Panc1 (cell line): ENCODE results near the gene CACNA1B. TPM values are rescaled to one million over a fixed set of nuclear protein-coding genes. Genes with fewer than 3 reads are reported as not detected.

ENCODE experiments used
- ATAC-seq: fragments of 200-7000 bp; cut with Tn5 transposase; 2 replicates; pipeline ENCODE4 v1.9.1; 2020; ENCODE audit warnings: mild to moderate bottlenecking, moderate library complexity
- BruUV-seq: library from RNA; stranded (reverse); fragments of 400-500 nt; replicated peaks from 2 replicates; lab custom pipeline; 2021; lab: Mats Ljungman, UMichigan
- CTCF ChIA-PET: fragments of 300-600 bp; sonication (Branson Sonifier 250); formaldehyde crosslinking; loops from one replicate; lab custom pipeline; 2022; ENCODE audit warnings: antibody characterized with exemption; lab: Charles Lee
- POLR2A ChIA-PET: fragments of 300-600 bp; sonication (Branson Sonifier 250); formaldehyde crosslinking; loops from one replicate; lab custom pipeline; 2022; ENCODE audit warnings: antibody characterized with exemption; lab: Charles Lee
- DNase-seq: peaks from one replicate; pipeline ENCODE4 v3.0.0-alpha.2; 2010; ENCODE audit warnings: low read depth, low spot score
- H3K27ac ChIP-seq: 2 replicates; pipeline ENCODE4 v1.5.1; 2011; ENCODE audit warnings: mild to moderate bottlenecking, low read length, inconsistent platforms
- H3K27me3 ChIP-seq: fragments of 200-500 bp; sonication (Bioruptor generic); 2 replicates; pipeline ENCODE4 v1.6.0; 2014; ENCODE audit warnings: low read length, inconsistent platforms; ENCODE audit not compliant: control insufficient read depth, insufficient read depth
- H3K36me3 ChIP-seq: fragments of 200-500 bp; sonication (Bioruptor generic); 2 replicates; pipeline ENCODE4 v1.5.1; 2014; ENCODE audit warnings: inconsistent platforms, mild to moderate bottlenecking, low read length, moderate library complexity; ENCODE audit not compliant: control insufficient read depth, insufficient read depth
- H3K4me1 ChIP-seq: 2 replicates; pipeline ENCODE4 v1.5.1; 2011; ENCODE audit warnings: inconsistent platforms, mild to moderate bottlenecking, low read length, moderate library complexity; ENCODE audit not compliant: control insufficient read depth, insufficient read depth
- H3K4me3 ChIP-seq, 2 experiments: 2 replicates each; pipeline ENCODE4 v1.5.1; 2011 to 2012; ENCODE audit warnings: low read depth in 2 of 2, low read length in 2 of 2, mild to moderate bottlenecking in 2 of 2, inconsistent platforms in 1 of 2, moderate library complexity in 1 of 2
- H3K9me3 ChIP-seq: fragments of 200-500 bp; sonication (Bioruptor generic); 2 replicates; pipeline ENCODE4 v1.5.1; 2014; ENCODE audit warnings: low read depth, mild to moderate bottlenecking, inconsistent platforms, low read length, moderate library complexity; ENCODE audit not compliant: control insufficient read depth, insufficient read depth
- POLR2AphosphoS5 ChIP-seq: IDR thresholded peaks from 2 replicates; pipeline ENCODE4 v1.6.1; 2012; ENCODE audit warnings: mild to moderate bottlenecking, low read depth, low read length, moderate library complexity
- SIN3A ChIP-seq: IDR thresholded peaks from 2 replicates; pipeline ENCODE4 v1.6.1; 2012; ENCODE audit warnings: low read depth, mild to moderate bottlenecking, low read length, moderate library complexity, borderline replicate concordance; ENCODE audit not compliant: insufficient read depth
- TCF7L2 ChIP-seq: IDR thresholded peaks from 2 replicates; pipeline ENCODE4 v1.6.1; 2011; ENCODE audit warnings: mild to moderate bottlenecking, low read depth, low read length, inconsistent platforms
- in situ Hi-C: cut with HindIII; loops from 2 replicates; pipeline ENCODE4 v1.10.0; 2016; ENCODE audit warnings: low sequenced_read_pairs, low pct_unique_long_range_greater_than_20kb
- intact Hi-C: fragments of 100-400 bp; cut with micrococcal nuclease; formaldehyde crosslinking; loops from one replicate; pipeline ENCODE4 v1.10.0; 2022; ENCODE audit not compliant: unreplicated experiment
- total RNA-seq: library from RNA; stranded (reverse); gene quantifications from one replicate; pipeline ENCODE4 v1.2.1, GENCODE V29; 2021; ENCODE audit not compliant: unreplicated experiment
- TF ChIP-seq, protein P1 (sequence below), 2 experiments: IDR thresholded peaks; 2 replicates each; pipeline ENCODE4 v1.6.1; 2011 to 2012; ENCODE audit warnings: low read depth in 2 of 2, control low read depth in 1 of 2, low read length in 1 of 2, mild to moderate bottlenecking in 1 of 2, moderate library complexity in 1 of 2; ENCODE audit not compliant: insufficient read depth in 1 of 2
- TF ChIP-seq, protein P2 (sequence below): fragments of 450-650 bp; IDR thresholded peaks from 2 replicates; pipeline ENCODE4 v1.5.1; 2017; ENCODE audit warnings: mild to moderate bottlenecking

CACNA1B gene
- total RNA-seq, 1 experiment from 2014 or later, result 0.49 TPM

DNA sequence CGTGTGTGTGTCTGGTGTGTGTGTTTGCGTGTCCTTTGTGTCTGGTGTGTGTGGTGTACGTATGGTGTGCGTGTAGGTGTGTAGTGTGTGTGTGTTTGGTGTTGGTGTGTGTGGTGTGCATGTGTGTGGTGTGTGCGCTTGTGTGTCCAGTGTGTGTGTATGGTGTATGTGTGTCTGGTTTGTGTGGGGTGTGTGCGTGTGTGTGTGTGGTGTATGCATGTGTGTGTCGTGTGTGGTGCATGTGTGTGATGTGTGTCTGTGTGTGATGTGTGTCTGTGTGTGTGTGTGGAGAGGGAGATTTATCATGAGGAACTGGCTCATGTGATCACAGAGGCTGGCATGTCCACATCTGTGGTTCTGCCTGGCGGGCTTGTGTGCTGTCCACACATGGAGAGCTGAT is 71.7 kb downstream of the CACNA1B start:
- no peaks in the 10 kb centered on the region for H3K27me3 ChIP-seq
- no peaks in the 10 kb centered on the region for H3K4me1 ChIP-seq
- no peaks in the 10 kb centered on the region for H3K36me3 ChIP-seq
- ATAC-seq (no peak), DNase-seq (no peak)
- TF ChIP-seq, protein P1, sequence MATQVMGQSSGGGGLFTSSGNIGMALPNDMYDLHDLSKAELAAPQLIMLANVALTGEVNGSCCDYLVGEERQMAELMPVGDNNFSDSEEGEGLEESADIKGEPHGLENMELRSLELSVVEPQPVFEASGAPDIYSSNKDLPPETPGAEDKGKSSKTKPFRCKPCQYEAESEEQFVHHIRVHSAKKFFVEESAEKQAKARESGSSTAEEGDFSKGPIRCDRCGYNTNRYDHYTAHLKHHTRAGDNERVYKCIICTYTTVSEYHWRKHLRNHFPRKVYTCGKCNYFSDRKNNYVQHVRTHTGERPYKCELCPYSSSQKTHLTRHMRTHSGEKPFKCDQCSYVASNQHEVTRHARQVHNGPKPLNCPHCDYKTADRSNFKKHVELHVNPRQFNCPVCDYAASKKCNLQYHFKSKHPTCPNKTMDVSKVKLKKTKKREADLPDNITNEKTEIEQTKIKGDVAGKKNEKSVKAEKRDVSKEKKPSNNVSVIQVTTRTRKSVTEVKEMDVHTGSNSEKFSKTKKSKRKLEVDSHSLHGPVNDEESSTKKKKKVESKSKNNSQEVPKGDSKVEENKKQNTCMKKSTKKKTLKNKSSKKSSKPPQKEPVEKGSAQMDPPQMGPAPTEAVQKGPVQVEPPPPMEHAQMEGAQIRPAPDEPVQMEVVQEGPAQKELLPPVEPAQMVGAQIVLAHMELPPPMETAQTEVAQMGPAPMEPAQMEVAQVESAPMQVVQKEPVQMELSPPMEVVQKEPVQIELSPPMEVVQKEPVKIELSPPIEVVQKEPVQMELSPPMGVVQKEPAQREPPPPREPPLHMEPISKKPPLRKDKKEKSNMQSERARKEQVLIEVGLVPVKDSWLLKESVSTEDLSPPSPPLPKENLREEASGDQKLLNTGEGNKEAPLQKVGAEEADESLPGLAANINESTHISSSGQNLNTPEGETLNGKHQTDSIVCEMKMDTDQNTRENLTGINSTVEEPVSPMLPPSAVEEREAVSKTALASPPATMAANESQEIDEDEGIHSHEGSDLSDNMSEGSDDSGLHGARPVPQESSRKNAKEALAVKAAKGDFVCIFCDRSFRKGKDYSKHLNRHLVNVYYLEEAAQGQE (IDR thresholded peaks at IDR 0.05; ENCODE audit: insufficient read depth in 1 of 2, low read depth in 2 of 2, low read length in 1 of 2), result no peak
- TF ChIP-seq, protein P2, sequence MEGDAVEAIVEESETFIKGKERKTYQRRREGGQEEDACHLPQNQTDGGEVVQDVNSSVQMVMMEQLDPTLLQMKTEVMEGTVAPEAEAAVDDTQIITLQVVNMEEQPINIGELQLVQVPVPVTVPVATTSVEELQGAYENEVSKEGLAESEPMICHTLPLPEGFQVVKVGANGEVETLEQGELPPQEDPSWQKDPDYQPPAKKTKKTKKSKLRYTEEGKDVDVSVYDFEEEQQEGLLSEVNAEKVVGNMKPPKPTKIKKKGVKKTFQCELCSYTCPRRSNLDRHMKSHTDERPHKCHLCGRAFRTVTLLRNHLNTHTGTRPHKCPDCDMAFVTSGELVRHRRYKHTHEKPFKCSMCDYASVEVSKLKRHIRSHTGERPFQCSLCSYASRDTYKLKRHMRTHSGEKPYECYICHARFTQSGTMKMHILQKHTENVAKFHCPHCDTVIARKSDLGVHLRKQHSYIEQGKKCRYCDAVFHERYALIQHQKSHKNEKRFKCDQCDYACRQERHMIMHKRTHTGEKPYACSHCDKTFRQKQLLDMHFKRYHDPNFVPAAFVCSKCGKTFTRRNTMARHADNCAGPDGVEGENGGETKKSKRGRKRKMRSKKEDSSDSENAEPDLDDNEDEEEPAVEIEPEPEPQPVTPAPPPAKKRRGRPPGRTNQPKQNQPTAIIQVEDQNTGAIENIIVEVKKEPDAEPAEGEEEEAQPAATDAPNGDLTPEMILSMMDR, result no peak
- no peak for TF ChIP-seq TCF7L2
- TF ChIP-seq SIN3A, result no peak
- H3K4me3 ChIP-seq, result no peak overlapping the region
- H3K9me3 ChIP-seq, result no peaks in the 10 kb centered on the region
- intact Hi-C loops, result no loop called here
- H3K27ac ChIP-seq, result no peak overlapping the region
- no TSS peak for BruUV-seq
- in situ Hi-C loops, result no loop called here
- CTCF ChIA-PET, result no interaction called here
- POLR2A ChIA-PET, result no interaction called here

DNA sequence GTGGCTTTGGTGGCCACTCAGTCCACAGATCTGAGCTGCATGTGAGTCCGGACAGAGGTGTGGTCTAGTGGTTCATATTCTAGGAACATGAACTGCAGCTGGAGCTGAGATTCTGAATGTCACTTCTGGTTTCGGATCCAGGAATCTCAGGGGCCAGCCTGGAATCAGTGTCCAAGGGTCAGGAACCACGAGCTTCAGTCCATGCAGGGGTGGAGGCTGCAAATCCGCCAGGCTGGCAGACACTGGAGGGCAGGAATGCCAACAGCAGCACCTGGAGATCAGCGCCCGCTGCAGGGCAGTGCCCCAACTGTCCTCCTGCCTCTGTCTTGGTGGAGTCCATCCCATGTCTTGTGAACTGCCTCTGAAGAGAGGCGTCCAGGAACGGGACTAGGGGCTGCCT is 73.5 kb downstream of the CACNA1B start:
- ATAC-seq, result no peak
- Histone ChIP-seq H3K36me3 (no peaks in the 10 kb centered on the region), H3K4me3 (no peak overlapping the region), H3K27ac (no peak overlapping the region), H3K4me1 (no peaks in the 10 kb centered on the region), H3K27me3 (no peaks in the 10 kb centered on the region), H3K9me3 (no peaks in the 10 kb centered on the region)
- ChIA-PET CTCF (no interaction called here), POLR2A (no interaction called here)
- in situ Hi-C loops, result no loop called here
- intact Hi-C loops, result no loop called here
- BruUV-seq, result no TSS peak
- TF ChIP-seq, protein P2, result no peak
- TF ChIP-seq POLR2AphosphoS5 (no peak), SIN3A (no peak), TCF7L2 (no peak)
- TF ChIP-seq, protein P1 (IDR thresholded peaks at IDR 0.05; ENCODE audit: insufficient read depth in 1 of 2, low read depth in 2 of 2, low read length in 1 of 2), result no peak
- DNase-seq, result no peak
